Gastrocnemius medialis (tissue), 4 donors: ENCODE data around the gene ATP13A3. TPM values are rescaled to one million over a fixed set of nuclear protein-coding genes. Genes with fewer than 3 reads are reported as not detected.

Experiments used
- ATAC-seq, 2 donors: fragments of 150-250 bp; one replicate each; pipeline ENCODE4 v1.9.1; 2016
- DNase-seq, 2 donors: peaks; one replicate each; pipeline ENCODE4 v3.0.0-alpha.2; 2019
- H3K27ac ChIP-seq, 4 donors: fragments of 200-600 bp; sonication (generic); 1 replicate in 1 of 4; 2 replicates in 3 of 4; pipeline ENCODE4 v1.5.1; 2016 to 2018; ENCODE audit warnings: mild to moderate bottlenecking in 2 of 4, moderate library complexity in 1 of 4
- H3K27me3 ChIP-seq, 3 donors: fragments of 200-600 bp; sonication (generic) in 2 of 3; 1 replicate in 1 of 3; 2 replicates in 2 of 3; pipeline versions ENCODE4 v1.5.1 to v1.6.0; 2016 to 2019; ENCODE audit warnings: mild to moderate bottlenecking in 1 of 3, moderate library complexity in 1 of 3
- H3K36me3 ChIP-seq, 2 donors: fragments of 200-600 bp; sonication (generic) in 1 of 2; one replicate each; pipeline ENCODE4 v1.5.1; 2017 to 2018
- H3K4me1 ChIP-seq, 2 donors: fragments of 200-600 bp; sonication (generic) in 1 of 2; one replicate each; pipeline ENCODE4 v1.5.1; 2016 to 2017; ENCODE audit warnings: mild to moderate bottlenecking in 2 of 2
- H3K4me3 ChIP-seq, 4 donors: fragments of 200-600 bp; sonication (generic) in 3 of 4; 1 replicate in 1 of 4; 2 replicates in 3 of 4; pipeline ENCODE4 v1.5.1; 2016 to 2019; ENCODE audit warnings: mild to moderate bottlenecking in 2 of 4
- H3K9me3 ChIP-seq, 3 donors: fragments of 200-600 bp; sonication (generic) in 2 of 3; 1 replicate in 1 of 3; 2 replicates in 2 of 3; pipeline ENCODE4 v1.5.1; 2016 to 2019
- CTCF ChIP-seq, 5 experiments: fragments of 450-650 bp in 3 of 5; fragments of 200-600 bp in 2 of 5; sonication (generic) in 2 of 5; IDR thresholded peaks in 4 of 5; conservative IDR thresholded peaks in 1 of 5; 1 replicate in 4 of 5; 2 replicates in 1 of 5; pipeline ENCODE4 v1.5.1; 2016 to 2019; ENCODE audit warnings: antibody characterized with exemption in 5 of 5, mild to moderate bottlenecking in 3 of 5, moderate library complexity in 3 of 5
- POLR2A ChIP-seq, 2 donors: fragments of 450-650 bp; IDR thresholded peaks; one replicate each; pipeline ENCODE4 v1.6.1; 2017; ENCODE audit warnings: antibody characterized with exemption in 2 of 2, mild to moderate bottlenecking in 2 of 2, moderate library complexity in 2 of 2
- in situ Hi-C, 4 donors: fragments of 200-750 bp; cut with MboI; loops; one replicate each; pipeline versions ENCODE4 v1.15.0 to v1.8.0; 2017; ENCODE audit warnings: low sequenced_read_pairs in 4 of 4
- intact Hi-C: fragments of 100-400 bp; cut with DNase I; formaldehyde crosslinking; loops from one replicate; pipeline ENCODE4 v1.15.1; 2023; ENCODE audit warnings: low total_unique reads
- total RNA-seq, 4 donors: library from RNA; depleted of rRNA; stranded (reverse); fragments of >200 nt; gene quantifications; one replicate each; pipeline versions ENCODE4 v1.1.0 to v1.2.3, GENCODE V29; 2016

ATP13A3 gene
- total RNA-seq, 4 donors from 2014 or later: 31.8 to 90.2 (median 57.3) TPM

GRCh38 chr3:194446172-194446571 is 40.6 kb downstream of the ATP13A3 start:
- Histone ChIP-seq H3K36me3 (peaks cover 7 to 78% of the 10 kb centered on the region in 2 donors), H3K27me3 (no peaks in the 10 kb centered on the region), H3K9me3 (no peaks in the 10 kb centered on the region), H3K4me1 (no peaks in the 10 kb centered on the region), H3K27ac (no peak overlapping the region), H3K4me3 (no peak overlapping the region)
- TF ChIP-seq CTCF (IDR thresholded peaks at IDR 0.05 in 4 of 5, conservative IDR thresholded peaks at IDR 0.05 in 1 of 5): no peak
- no peak for TF ChIP-seq POLR2A (IDR thresholded peaks at IDR 0.05)
- intact Hi-C loops: no loop called here
- ATAC-seq: no peak
- in situ Hi-C loops: no loop called here
- no peak for DNase-seq

- Histone ChIP-seq H3K36me3 (peaks cover 7 to 75% of the 10 kb centered on the region in 2 donors), H3K27me3 (no peaks in the 10 kb centered on the region), H3K9me3 (no peaks in the 10 kb centered on the region), H3K4me1 (no peaks in the 10 kb centered on the region), H3K4me3 (no peak overlapping the region), H3K27ac (no peak overlapping the region)
- TF ChIP-seq CTCF (IDR thresholded peaks at IDR 0.05 in 4 of 5, conservative IDR thresholded peaks at IDR 0.05 in 1 of 5): no peak
- TF ChIP-seq POLR2A (IDR thresholded peaks at IDR 0.05): no peak
- ATAC-seq (no peak), DNase-seq (no peak)
- in situ Hi-C loops (no loop called here), intact Hi-C loops (no loop called here)
These were observed 42.9 kb downstream of the ATP13A3 start for GRCh38 chr3:194443901-194444300.

GRCh38 chr3:194440756-194441155 is 46.0 kb downstream of the ATP13A3 start:
- no peak for ATAC-seq
- in situ Hi-C loops (no loop called here), intact Hi-C loops (no loop called here)
- no peak for DNase-seq
- H3K36me3 ChIP-seq: peaks cover 0 to 75% of the 10 kb centered on the region in 2 donors
- no peaks in the 10 kb centered on the region for H3K27me3 ChIP-seq
- no peak for TF ChIP-seq CTCF (IDR thresholded peaks at IDR 0.05 in 4 of 5, conservative IDR thresholded peaks at IDR 0.05 in 1 of 5)
- TF ChIP-seq POLR2A (IDR thresholded peaks at IDR 0.05): no peak
- no peak overlapping the region for H3K27ac ChIP-seq
- H3K9me3 ChIP-seq: no peaks in the 10 kb centered on the region
- H3K4me1 ChIP-seq: no peaks in the 10 kb centered on the region
- H3K4me3 ChIP-seq: no peak overlapping the region

GRCh38 chr3:194439881-194440550 is 46.8 kb downstream of the ATP13A3 start:
- intact Hi-C loops: no loop called here
- ATAC-seq: no peak
- Histone ChIP-seq H3K27ac (no peak overlapping the region), H3K4me3 (no peak overlapping the region), H3K27me3 (no peaks in the 10 kb centered on the region), H3K36me3 (peaks cover 0 to 75% of the 10 kb centered on the region in 2 donors), H3K4me1 (no peaks in the 10 kb centered on the region), H3K9me3 (no peaks in the 10 kb centered on the region)
- TF ChIP-seq CTCF (IDR thresholded peaks at IDR 0.05 in 4 of 5, conservative IDR thresholded peaks at IDR 0.05 in 1 of 5) (no peak), POLR2A (IDR thresholded peaks at IDR 0.05) (no peak)
- DNase-seq: no peak
- in situ Hi-C loops: no loop called here

- no peak for ATAC-seq
- H3K27me3 ChIP-seq: no peaks in the 10 kb centered on the region
- no peak overlapping the region for H3K27ac ChIP-seq
- H3K9me3 ChIP-seq: no peaks in the 10 kb centered on the region
- TF ChIP-seq POLR2A (IDR thresholded peaks at IDR 0.05): no peak
- no peak for TF ChIP-seq CTCF (IDR thresholded peaks at IDR 0.05 in 4 of 5, conservative IDR thresholded peaks at IDR 0.05 in 1 of 5)
- H3K4me1 ChIP-seq: no peaks in the 10 kb centered on the region
- DNase-seq: no peak
- in situ Hi-C loops (no loop called here), intact Hi-C loops (no loop called here)
- no peak overlapping the region for H3K4me3 ChIP-seq
- H3K36me3 ChIP-seq: peaks cover 3 to 92% of the 10 kb centered on the region in 2 donors
These were observed 52.3 kb downstream of the ATP13A3 start for GRCh38 chr3:194434503-194434902.
